ENCODE results near the gene ZBED2.

ZBED2 gene

DNA sequence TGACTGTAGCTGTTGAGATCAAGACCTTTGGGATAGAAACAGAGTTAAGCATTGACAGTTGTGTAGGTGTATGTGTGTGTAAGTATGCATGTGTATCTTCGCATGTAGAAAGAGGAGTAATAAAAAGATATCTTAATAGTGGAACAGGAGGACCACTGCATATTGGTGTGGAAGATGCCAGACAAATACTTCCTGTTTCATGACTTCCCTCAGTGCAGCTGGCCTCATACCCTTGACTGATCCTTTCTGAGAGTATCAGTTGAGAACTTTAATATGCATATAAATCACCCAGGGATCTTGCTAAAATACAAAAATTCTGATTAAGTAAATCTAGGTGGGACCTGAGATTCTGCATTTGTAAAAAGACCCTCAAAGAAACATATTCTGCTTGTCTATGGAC lies 8.5 kb upstream of the ZBED2 start:
- no peak for DNase-seq

DNA sequence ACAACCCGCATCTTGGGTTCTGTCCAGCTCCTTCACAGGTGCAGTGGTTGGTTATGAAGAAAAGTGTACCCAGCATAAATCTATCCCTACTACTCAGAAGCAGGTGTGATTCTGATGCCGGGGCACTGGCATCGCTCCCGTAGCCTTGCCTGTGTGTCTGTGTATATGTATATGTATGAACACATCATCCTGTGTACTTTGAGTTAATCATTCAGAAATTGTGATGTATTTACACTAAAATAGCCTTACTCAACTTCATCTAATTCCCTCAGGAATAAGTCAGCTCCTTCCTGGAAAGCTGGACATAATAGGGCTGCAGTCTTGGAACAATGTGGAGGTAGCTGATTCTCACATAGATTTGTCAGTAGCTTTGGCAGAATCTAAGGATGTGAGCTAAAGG lies 6.7 kb upstream of the ZBED2 start:
- no peak for DNase-seq

DNA sequence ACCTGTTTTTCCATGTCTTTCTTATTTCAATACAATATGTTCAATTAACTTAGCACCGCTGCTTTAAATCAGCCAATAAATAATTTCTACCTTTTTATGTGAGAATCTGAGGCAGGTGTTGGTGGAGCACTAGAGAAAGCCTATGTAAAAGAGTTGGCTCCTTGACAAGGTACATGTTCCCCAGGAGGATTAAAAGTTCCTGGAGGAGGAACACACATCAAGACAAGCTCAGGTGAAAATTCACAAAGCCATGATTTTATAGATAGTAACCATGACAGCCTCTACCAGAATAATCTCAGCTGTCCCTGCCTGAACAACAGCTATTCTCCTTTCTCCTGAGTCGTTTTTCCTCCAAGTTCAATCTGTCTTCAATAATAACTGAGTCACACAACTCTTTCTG lies 3.4 kb upstream of the ZBED2 start:
- no peak for DNase-seq

DNA sequence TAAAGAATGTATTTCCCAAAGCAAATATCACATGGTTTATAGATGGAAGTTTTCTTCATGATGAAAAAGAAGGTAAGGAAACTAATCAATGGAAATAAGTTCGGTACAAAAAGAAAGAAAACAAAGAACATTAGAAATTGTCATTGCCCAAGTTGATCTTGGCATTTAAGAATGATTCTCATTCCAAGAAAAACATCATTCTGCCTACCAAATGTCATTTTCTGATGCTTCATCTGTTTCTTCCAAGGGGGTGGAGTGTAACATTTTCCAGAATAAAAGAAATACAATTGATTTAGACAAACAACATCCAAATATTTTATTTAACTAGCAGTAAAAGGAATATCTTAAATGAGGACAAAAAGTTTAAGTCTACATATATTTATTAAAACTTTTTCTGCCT lies 3.0 kb upstream of the ZBED2 start:
- DNase-seq = no peak

DNA sequence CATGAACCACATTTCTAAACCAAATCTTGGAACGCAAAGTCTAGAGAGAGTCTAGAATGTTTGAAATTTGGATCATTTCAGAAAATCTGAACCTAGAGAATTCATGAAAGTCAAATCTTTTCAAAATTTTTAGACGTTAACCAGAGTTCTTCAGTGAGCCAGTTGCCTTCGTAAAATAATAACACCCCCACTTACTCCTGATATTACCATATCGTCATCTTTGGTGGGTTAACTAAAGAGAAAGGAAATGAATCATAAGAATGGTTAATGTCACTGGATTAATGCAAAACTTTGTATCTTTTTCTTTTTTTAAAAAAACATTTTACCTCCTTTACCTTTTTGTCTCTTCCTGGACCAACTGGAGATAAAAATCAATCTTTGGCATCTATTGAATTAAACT lies 1.2 kb upstream of the ZBED2 start:
- no peak for DNase-seq

DNA sequence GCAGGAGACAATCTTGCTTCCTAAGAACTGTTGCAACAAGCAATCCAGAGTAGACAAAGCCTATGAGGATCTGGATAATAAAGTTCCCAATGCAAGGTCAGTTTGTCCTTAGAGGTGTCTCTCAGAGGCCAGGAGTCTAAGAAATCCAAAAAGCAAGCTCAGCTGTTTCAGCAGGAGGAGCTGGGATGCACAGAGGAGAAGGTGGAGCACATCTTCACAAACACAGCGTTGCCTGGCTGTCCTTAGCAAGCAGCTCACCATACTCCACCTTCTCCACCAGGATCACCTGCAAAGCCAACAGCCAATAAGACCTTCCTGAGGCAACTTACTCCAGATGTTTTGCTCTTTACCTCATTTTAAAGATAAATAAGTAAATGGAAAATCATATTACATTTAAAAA lies 365 bp downstream of the ZBED2 start:
- no peak for DNase-seq

DNA sequence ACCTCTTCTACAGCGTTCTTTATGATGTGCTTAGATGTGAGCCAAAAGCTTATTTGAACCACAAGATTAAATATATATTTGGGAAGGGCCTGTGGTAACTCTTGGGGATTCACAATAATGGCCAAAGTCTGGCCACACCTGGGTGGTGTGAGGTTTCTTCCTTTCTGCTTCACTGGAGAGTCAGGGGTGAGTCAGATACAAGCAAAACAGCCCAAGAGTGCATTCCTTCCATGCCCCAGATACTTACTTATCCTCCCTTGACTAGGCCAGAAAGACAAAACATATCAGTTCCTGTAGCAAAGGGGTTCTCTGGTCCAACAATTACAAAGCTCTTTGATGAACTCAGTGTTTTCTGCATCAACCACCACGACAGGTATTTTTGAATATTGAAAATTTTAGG lies 941 bp downstream of the ZBED2 start:
- DNase-seq = no peak

DNA sequence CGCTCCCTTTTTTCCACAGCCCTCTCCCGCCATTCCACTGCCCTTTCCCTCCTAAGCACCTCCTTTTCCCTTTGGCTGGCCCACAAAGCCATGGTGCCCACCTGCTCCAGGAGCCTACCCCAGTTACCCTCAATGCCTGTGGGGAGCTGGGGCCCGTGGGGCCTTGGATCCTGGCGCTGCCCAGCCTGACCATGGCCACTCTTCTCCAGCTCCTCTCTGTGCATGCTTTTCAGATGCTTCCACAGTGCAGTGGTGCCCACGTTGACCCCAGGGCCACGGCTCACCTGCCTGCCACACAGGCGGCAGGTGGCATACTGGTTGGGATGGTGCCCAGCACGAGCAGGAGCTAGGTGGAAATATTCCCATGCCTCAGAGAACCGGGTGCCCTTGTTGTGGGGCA lies 1.5 kb downstream of the ZBED2 start:
- DNase-seq = no peak

DNA sequence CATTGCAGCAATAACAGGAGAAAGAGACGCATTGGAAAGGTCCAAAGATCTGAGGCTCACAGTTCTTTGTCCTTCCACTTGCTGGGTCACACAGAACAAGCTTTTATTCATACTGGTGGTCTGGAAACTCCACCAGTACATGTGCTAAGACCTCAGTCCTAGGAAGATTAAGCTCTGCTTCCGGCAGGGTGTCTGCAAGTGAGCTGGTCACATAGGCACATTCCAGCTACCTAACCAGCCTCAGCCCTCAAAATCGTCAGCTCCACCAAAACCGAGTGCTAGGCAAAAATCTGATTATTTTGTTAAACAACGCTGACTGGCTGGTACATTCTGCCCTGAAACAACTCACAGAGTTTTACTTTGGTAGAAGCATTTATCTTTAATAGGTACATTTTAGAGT lies 2.2 kb downstream of the ZBED2 start:
- DNase-seq = no peak

DNA sequence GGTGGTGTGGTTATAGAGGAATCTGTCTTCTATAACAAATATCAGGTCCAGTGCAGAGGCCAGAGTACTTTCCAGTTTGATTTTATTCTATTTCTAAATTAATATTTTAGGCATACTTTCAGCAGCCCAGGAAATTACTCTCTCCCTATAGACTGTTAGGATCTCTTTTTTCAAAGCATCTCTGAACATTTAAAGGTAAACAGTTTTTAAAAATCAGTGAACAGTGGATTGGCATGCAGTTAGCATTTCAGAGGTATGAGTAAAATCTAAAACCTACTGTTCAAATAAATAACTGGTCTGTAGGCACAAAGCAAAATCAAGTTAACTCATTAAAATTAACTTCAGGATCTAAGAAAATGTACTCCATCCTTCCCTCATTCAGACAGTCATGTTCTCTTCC lies 3.0 kb downstream of the ZBED2 start:
- DNase-seq = no peak

DNA sequence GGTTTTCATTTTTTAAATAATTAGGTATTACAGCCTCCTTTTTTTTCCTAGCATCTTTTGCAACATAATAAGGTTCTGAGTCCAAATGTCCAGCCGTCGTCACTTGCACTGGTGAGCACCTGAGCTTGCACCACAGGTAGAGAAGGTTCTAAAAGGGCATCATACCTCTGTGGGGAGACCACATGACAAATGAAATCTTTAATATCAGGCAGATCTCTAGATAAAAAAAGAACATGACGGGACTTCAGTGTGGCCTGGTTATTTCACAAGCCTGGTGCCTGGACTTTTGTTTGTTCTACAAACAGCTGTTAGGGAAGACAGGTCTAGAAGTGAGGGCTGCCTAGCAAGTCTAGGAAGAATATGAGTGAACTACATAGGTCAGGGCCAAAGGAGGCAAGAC lies 3.6 kb downstream of the ZBED2 start:
- DNase-seq = no peak

DNA sequence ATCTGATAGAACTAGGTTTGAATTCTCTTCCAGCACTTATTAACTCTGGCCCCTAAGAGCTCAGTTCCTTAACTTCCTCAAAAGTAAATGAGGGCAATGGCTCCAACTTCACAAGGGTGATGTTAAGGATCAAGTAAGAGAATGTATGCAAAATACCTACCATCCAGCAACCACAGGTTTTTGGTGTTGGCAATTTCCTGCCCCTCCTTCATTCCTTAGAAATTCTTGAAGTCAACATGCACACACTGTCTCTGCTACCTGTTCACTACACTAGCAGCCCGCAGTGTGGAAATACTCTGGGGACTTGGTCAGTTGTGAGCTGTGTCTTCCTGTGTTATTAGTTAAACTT lies 5.0 kb downstream of the ZBED2 start:
- no peak for DNase-seq

DNA sequence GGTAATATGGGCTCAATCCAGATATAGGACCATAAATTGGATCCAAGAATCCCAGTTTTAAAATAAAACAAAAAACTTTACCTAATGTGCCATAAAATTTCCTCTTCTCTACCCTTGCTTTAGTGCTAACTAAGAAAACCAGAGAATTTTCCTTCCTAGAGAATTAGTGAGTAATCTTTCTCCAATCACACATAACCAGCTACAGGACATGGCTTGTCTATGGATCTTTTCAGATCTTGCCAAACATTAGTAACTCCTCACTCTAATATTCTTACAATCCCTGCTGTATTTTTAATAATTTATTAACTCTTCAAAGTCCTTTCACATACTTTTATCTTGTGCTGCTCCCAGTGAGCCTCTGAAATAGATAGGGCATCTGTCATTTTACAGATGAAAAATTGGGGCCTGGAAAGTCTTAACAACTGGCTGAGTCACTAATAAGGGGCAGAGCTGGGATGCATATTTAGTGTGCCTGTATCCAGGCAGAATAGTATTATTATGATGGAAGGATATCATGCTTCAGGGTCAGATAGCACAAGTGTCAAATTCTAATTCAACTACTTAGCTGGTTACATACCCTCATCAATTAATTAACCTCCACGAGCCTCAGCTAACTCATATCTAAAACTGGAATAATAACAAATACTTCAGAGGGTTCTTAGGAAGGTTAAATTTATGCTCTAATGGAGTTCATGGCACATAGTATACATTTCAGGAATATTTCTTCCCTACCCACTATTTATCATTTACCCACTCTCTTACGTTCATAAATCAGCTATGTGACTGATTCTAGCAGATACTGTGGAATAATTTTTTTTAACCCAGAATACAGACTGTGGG lies 5.6 kb downstream of the ZBED2 start:
- no peak for DNase-seq

DNA sequence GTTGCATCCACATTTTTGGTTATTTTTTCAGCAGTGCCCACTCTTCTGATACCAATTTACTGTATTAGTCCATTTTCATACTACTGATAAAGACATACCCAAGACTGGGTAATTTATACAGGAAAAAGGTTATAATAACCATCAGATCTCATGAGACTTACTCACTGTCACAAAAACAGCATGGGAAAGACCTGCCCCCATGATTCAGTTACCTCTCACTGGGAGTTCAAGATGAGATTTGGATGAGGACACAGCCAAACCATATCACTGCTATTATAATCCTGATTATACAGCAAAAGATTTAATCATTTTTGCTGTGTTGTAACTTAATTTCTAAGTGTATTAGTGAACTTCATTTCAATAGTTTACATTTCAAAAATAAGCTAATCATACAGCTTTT lies 6.6 kb downstream of the ZBED2 start:
- no peak for DNase-seq

DNA sequence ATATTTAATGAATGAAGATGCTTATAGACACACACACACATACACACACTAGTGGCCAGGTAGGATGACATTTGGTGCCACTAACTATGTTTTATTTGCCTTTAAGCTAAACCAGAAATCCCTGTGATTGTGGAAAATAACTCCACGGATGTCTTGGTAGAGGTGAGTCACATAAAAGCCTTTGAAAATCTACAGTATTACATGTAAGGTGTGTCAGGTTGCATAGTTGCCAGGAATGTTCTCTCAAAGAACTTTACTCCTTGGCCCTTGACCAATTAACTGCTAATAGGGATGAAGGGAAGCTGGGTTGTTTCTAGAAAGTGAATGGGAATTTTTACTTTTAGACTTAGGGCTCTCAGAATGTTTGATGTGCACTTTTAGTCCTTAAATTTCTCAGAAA lies 9.9 kb downstream of the ZBED2 start:
- DNase-seq = no peak

DNA sequence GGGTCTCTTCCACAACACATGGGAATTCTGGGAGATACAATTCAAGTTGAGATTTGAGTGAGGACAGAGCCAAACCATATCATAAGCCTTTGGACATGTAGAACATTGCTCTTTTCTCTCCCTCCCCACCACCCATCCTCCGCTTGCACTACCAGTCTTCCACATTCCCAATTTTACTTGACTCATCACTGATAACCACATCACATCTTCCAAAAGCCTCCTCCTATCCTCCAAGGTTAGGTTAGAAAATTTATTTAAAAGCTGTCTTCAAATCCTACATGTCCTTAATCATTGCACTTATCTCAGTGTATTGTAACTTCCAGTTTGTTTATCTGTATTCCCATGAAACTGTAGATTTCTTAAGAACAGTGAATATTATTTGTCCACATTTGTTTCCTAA lies 10.4 kb downstream of the ZBED2 start:
- DNase-seq = no peak

DNA sequence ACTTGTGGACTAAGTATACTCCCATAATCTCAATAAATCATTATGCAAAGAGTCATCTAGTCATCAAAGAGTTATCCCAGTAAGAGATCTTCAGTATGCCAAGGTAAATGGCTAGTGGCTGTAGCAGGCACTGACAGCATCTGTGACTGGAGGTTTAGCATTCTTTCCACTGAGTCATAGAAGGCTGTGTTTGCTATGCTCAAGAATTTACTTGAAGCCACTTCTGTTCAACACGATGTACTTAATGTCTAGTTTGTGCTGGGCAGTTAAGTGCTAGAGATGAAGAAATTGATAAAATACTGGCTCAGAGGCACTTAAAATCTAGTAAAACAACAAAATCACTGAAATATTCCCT lies 13.0 kb downstream of the ZBED2 start:
- DNase-seq = no peak

DNA sequence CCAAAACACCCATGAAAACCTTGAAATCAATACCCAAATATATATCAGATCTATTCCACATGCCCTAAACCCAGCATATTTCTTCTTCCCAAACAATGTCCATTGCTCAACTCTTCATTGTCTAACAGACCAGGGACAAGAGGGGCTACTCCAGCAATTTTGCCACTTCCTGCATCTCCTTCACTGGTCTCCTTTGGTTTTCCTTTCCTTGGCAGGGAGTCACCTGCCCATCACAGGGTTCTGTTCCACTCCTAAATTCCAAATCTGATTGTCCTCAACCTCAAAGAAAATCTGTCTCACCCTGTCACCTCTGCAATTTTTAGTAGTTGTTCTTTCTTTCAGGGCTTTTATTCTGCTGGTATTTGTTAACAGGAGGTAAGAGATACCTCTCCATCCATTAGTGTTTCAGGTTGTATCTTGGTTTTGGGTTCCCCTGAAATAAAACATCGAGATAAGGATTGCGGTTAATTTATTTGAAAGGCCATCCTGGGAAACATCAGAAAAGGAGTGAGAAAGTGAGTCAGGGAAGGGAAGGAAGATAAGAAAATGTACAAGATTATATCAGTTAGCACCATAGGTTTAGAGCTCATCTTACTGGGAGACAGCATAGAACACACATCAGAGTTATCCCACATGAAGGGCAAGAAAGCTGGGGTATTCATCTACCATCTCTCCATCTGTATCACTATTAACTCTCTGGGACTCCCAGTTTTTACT lies 13.6 kb downstream of the ZBED2 start:
- no peak for DNase-seq

DNA sequence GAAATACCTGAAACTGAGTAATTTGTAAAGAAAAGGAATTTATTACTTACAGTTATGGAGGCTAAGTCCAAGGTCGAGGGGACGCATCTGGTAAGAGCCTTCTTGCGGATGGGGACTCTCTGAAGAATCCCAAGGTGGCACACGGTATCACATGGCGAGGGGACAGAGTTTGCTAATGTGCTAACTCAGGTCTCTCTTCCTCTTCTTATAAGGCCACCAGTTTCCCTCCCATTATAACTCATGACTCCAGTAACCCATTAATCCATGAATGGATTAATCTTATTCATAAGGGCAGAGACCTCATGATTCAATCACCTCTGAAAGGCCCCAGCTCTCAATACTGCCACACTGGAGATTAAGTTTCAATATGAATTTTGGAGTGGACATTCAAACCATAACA lies 15.7 kb downstream of the ZBED2 start:
- DNase-seq = no peak

DNA sequence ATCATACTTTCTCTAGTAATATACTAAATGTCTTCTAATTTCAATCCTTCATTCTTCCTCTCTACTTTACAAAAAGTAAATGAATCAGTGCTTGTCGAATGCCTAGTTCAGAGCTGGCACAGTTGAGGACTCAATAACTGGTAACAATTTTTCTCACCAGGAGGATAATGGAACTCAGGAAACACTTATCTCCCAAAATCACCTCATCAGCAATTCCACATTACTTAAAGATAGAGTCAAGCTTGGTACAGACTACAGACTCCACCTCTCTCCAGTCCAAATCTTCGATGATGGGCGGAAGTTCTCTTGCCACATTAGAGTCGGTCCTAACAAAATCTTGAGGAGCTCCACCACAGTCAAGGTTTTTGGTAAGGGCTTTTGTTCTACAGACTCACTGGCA lies 16.3 kb downstream of the ZBED2 start:
- DNase-seq = no peak

DNA sequence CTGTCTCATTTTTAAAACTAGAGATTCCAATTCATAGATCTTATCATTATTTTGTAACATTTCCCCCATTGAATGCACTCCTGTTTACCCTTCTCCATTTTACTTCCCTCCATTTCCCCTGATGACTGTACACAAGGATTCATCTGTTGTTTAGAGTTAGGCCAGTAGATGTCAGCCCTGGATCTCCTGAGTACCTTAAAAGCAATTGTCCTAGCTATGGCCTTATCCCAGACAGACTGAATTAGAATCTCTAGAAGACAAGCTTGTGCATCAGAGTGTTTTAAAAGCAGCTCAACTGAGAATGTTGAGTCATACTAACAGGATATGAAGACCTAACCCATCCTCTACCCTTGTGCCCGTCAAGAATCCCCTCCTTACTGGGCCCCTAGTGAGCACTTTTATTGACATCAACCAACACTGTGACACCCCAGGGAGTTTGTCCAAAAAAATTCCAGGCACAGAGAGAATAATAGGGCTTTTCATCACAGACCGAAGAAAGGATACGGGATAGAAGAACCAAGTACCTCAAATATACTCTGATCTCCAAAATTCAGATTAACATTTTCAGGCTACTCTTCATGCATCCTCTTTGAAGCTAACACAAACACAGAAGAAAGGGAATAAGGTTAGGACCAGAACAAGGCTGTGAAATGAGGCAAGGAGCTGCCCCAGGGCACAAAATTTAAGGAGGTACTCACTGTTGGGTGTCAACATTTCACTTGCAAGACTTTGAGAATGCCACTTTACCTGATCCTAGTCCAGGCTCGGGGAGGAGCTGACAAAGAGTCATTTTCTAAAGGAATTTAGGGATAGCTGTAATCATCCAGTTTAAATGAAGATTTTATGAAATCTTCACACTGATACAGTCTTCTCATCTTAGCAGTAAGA lies 17.1 kb downstream of the ZBED2 start:
- no peak for DNase-seq

DNA sequence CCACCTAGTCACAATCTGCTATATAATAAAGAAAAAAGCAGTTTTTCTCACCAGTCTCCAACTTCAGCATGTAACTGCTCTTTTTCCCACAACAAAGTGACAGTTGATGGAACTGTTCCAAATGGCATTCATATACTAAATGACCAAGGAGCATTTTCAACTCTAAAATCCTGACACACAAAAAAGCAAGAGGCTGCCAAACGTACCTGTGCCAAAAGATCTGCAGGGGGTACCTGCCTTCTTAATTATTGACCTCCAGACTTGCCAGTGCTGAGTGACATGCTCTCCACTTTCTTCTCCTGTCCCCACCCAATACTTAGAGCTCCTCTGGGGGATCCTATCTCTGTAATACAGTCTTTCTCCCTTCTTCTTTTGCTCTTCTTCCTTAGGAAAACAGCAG lies 18.0 kb downstream of the ZBED2 start:
- no peak for DNase-seq

DNA sequence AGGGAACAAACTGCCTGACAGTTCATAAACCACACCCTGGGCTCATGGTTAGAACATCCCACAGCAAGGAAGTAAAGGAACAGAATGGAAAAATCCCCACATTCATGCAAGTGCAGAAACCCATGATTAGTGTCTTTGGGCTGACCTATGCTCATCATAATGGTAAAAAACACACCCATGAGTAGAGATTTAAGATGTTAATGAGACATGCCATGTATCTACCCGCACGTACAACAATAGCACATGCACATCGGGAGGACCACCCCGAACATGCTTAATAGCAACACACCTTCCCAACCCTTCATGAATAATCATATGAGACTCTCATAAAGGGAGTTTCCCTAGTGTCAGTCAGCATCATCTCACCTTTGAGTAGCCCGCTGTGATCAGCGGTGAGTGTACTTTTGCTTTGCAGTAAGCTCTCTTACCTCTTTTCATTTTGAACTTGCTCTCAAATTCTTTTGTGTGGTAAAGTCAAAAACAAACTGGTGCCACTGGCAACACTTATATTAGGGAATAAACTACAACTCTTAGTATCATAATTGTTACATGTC lies 23.2 kb downstream of the ZBED2 start:
- DNase-seq = peak in 1 of 2 experiments; percentile 43

DNA sequence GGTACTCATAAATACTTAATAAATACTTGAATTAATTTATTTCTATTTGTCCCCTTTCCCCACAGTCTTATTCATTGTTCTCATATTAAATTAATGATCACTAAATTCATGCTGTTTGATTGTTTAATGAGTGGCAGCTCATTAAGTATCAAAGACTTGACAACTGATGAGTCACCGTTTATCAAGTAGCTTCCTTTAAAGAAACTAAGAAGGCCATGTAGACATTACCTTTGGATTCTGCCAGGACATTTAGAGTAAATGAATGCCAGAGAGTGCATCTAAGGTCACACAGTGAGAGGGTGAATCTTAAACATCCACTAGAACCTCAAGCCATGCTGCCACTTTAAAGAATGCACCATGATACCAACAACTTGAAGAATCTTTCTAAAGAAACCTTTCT lies 23.9 kb downstream of the ZBED2 start:
- no peak for DNase-seq
